ENCODE measurements around the gene SARNP. TPM values are rescaled to one million over a fixed set of nuclear protein-coding genes. Genes with fewer than 3 reads are reported as not detected.

The SARNP gene
- total RNA-seq, 1 experiment from 2014 or later: 73.8 TPM

DNA sequence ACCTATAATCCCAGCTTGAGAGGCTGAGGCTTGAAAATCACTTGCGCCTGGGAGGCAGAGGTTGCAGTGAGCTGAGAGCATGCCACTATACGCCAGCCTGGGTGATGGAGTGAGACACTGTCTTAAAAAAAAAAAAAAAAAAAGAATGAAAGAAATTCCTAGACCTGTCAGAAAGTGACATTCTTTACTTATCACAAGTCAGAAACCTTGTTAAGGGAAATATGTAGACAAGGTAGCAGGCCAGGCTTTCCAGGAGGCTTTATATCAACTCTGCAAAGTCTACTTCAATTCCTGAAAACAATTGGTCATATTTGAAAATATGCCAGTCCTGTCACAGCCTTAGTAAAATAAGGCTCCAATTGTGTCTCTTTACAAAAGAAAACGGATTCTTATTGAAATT is 44.3 kb upstream of the SARNP start:
- CTCF ChIA-PET: no interaction called here
- intact Hi-C loops (cut with micrococcal nuclease; ENCODE audit: unreplicated experiment): no loop called here
- H3K4me1 Mint-ChIP-seq (ENCODE audit: low read depth, unreplicated experiment): no peaks in the 10 kb centered on the region
- H3K27me3 Mint-ChIP-seq (ENCODE audit: unreplicated experiment): no peaks in the 10 kb centered on the region
- no peak overlapping the region for H3K4me3 Mint-ChIP-seq (ENCODE audit: low read depth, unreplicated experiment)
- BruUV-seq (replicated peaks): no TSS peak
- no peak for DNase-seq
- TF ChIP-seq CTCF (IDR thresholded peaks at IDR 0.05; ENCODE audit: unreplicated experiment): no peak
- no peaks in the 10 kb centered on the region for H3K9me3 Mint-ChIP-seq (ENCODE audit: low read depth, unreplicated experiment)
- H3K36me3 Mint-ChIP-seq (ENCODE audit: insufficient read depth, unreplicated experiment): no peaks in the 10 kb centered on the region
- H3K27ac Mint-ChIP-seq (ENCODE audit: unreplicated experiment): no peak overlapping the region

DNA sequence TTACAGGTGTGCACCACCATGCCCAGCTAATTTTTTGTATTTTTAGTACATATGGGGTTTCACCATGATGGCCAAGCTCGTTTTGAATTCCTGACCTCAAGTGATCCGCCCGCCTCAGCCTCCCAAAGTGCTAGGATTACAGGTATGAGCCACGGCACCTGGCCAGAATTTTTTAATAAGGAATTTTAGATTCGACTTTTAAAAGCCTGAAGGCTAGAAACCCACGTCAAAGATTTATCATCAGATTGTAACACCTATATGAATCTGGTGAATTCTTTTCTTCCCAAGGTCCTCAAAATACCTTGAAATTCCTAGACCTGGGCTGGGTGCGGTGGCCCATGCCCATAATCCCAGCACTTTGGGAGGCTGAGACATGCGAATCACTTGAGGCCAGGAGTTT is 43.9 kb upstream of the SARNP start:
- Mint-ChIP-seq H3K27me3 (ENCODE audit: unreplicated experiment) (no peaks in the 10 kb centered on the region), H3K4me1 (ENCODE audit: low read depth, unreplicated experiment) (no peaks in the 10 kb centered on the region), H3K27ac (ENCODE audit: unreplicated experiment) (no peak overlapping the region), H3K36me3 (ENCODE audit: insufficient read depth, unreplicated experiment) (no peaks in the 10 kb centered on the region), H3K9me3 (ENCODE audit: low read depth, unreplicated experiment) (no peaks in the 10 kb centered on the region), H3K4me3 (ENCODE audit: low read depth, unreplicated experiment) (no peak overlapping the region)
- no TSS peak for BruUV-seq (replicated peaks)
- TF ChIP-seq CTCF (IDR thresholded peaks at IDR 0.05; ENCODE audit: unreplicated experiment): no peak
- intact Hi-C loops (cut with micrococcal nuclease; ENCODE audit: unreplicated experiment): no loop called here
- CTCF ChIA-PET: no interaction called here
- no peak for DNase-seq

GRCh38 chr12:55852740-55853139 is 35.2 kb upstream of the SARNP start:
- CTCF ChIA-PET: no interaction called here
- H3K4me1 Mint-ChIP-seq (ENCODE audit: low read depth, unreplicated experiment): peaks cover 1% of the 10 kb centered on the region
- no peak for DNase-seq
- H3K9me3 Mint-ChIP-seq (ENCODE audit: low read depth, unreplicated experiment): no peaks in the 10 kb centered on the region
- H3K4me3 Mint-ChIP-seq (ENCODE audit: low read depth, unreplicated experiment): no peak overlapping the region
- H3K27ac Mint-ChIP-seq (ENCODE audit: unreplicated experiment): no peak overlapping the region
- intact Hi-C loops (cut with micrococcal nuclease; ENCODE audit: unreplicated experiment): no loop called here
- no peak for TF ChIP-seq CTCF (IDR thresholded peaks at IDR 0.05; ENCODE audit: unreplicated experiment)
- peaks cover 42% of the 10 kb centered on the region for H3K27me3 Mint-ChIP-seq (ENCODE audit: unreplicated experiment)
- BruUV-seq (replicated peaks): no TSS peak
- H3K36me3 Mint-ChIP-seq (ENCODE audit: insufficient read depth, unreplicated experiment): no peaks in the 10 kb centered on the region

DNA sequence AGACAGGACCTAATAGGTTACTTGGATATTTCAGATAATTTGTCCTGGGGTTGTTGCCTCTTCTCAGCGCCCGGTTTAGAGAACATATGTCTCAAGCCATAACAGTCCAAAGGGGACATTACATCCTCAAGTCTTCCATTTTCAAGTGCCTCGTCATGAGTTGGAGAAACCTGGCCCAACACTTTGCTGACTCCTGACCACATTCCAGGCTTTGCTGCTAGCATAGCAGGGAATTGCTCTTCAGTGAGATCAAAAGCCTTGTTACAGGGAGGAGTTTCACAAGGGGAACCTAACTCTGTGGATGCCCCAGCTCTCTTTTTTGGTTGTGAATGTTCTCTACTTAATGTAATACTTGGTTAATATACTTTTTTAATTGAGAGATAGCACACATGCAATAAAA is 33.4 kb upstream of the SARNP start:
- Mint-ChIP-seq H3K4me3 (ENCODE audit: low read depth, unreplicated experiment) (no peak overlapping the region), H3K9me3 (ENCODE audit: low read depth, unreplicated experiment) (no peaks in the 10 kb centered on the region), H3K36me3 (ENCODE audit: insufficient read depth, unreplicated experiment) (no peaks in the 10 kb centered on the region), H3K27me3 (ENCODE audit: unreplicated experiment) (peaks cover 54% of the 10 kb centered on the region), H3K4me1 (ENCODE audit: low read depth, unreplicated experiment) (peaks cover 8% of the 10 kb centered on the region), H3K27ac (ENCODE audit: unreplicated experiment) (no peak overlapping the region)
- BruUV-seq (replicated peaks): no TSS peak
- no peak for TF ChIP-seq CTCF (IDR thresholded peaks at IDR 0.05; ENCODE audit: unreplicated experiment)
- CTCF ChIA-PET: no interaction called here
- intact Hi-C loops (cut with micrococcal nuclease; ENCODE audit: unreplicated experiment): no loop called here
- DNase-seq: no peak

DNA sequence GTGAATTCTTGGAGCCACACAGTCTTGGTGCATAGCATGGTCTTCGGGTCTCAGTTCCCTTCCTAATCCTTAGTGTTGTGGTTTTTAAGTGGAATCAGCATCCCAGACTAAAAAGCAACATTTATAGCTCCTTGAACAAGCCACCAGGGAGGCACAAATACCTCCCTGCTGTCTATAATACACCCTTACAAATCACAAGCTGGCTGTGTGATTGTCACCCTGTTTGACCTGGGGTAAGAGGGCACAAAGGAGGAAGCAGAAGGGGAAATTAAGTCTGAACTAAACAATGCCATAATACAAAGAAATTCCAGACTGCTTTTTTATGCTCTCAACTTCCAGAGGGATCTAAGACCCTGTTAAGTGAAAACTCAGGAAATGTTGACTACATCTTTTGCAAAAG is 32.9 kb upstream of the SARNP start:
- TF ChIP-seq CTCF (IDR thresholded peaks at IDR 0.05; ENCODE audit: unreplicated experiment): no peak
- Mint-ChIP-seq H3K4me1 (ENCODE audit: low read depth, unreplicated experiment) (peaks cover 8% of the 10 kb centered on the region), H3K36me3 (ENCODE audit: insufficient read depth, unreplicated experiment) (no peaks in the 10 kb centered on the region), H3K9me3 (ENCODE audit: low read depth, unreplicated experiment) (no peaks in the 10 kb centered on the region), H3K4me3 (ENCODE audit: low read depth, unreplicated experiment) (no peak overlapping the region), H3K27ac (ENCODE audit: unreplicated experiment) (no peak overlapping the region), H3K27me3 (ENCODE audit: unreplicated experiment) (peaks cover 54% of the 10 kb centered on the region)
- DNase-seq: no peak
- CTCF ChIA-PET: no interaction called here
- intact Hi-C loops (cut with micrococcal nuclease; ENCODE audit: unreplicated experiment): no loop called here
- no TSS peak for BruUV-seq (replicated peaks)

All from Calu3 (cell line).